Frontal cortex (tissue), 4 donors: ENCODE measurements around the gene PNMT. TPM values are rescaled to one million over a fixed set of nuclear protein-coding genes. Genes with fewer than 3 reads are reported as not detected.
A peak's percentile ranks its signal among the peaks of the same experiment; 100 is the strongest.
"Not testable (repeated sequence)": the region's sequence is repeated elsewhere in the genome, so short reads cannot be mapped to it uniquely, and the experiment has no call there.

ENCODE experiments used
- DNase-seq, 2 donors: peaks; one replicate each; pipeline ENCODE4 v3.0.0; 2012; ENCODE audit warnings: low spot score in 2 of 2
- FAIRE-seq: peaks from 2 replicates; lab custom pipeline; 2012; peaks lifted over from hg19 to GRCh38; lab: Jason Lieb, UNC
- total RNA-seq: library from RNA; depleted of rRNA; stranded (reverse); fragments of >200 nt; gene quantifications from one replicate; pipeline ENCODE4 v1.2.3, GENCODE V29; 2014
- donor health status: control.
- donor health status: control.
- donor health status: control.

The PNMT gene
- total RNA-seq, 1 donor from 2014 or later, result 3.7 TPM

DNA sequence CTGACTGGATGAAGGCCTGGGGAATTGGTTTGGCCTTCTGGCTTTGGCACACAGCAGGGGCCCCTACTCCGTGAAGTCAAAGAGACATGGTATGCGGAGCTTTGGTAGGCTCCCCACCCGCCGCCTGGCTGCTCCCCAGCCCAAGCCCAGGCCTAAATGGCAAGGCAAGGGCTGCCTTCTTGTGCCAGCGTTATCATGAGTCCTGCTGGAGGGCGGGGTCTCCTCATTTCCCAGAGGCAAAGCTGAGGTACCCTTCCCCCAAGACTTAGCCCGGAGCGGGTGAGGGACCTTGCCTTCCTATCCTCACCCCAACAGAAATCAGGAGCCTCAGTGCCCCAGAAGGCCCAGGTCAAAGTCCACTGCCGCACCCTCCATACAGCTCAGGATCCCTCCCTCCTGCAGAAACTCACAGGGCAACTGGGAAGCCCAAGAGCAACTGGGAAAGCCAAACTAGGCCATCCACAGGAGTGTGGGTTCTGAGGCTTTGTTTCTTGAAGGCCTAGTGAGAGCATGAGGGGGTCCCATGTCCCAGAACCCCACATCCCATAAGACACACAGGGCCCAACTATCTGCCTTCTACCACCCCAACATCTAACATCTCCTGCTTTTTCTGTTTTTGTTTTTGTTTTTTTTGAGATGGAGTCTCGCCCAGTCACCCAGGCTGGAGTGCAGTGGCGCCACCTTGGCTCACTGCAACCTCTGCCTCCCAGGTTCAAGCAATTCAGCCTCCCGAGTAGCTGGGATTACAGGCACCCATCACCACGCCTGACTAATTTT, 10.3 kb downstream of the PNMT start:
- FAIRE-seq (no peak), DNase-seq (no peak)

DNA sequence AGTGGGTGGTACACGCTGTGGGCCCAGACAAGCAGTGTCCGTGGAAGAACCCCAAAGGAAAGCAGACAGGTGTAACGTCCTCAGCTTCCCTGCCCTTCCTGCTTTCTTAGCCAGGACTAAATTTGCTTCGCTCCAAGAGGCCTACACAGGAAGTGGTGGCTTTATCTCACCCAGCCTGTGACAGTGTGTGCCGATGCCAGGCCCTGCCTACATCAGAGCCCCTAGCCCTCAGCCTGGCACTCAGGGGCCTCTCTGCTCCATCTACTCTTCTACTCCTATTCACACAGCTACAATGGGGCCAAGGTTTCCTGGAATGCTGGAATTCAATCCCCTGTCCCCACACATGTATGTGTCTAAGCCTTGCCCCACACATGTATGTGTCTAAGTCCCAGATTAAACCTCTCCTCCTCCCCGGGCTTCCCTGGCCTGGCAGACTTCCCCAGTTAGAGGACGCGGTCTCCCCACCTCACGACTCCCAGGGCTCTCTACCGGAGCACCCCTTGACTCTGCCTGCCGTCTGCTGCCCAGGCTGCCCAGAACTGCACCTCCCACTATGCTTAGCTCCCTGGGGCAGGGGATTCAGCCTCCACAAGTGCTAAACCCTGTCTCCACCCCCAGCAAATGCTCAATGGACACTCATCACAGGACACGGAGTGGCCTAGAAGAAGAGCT, 11.4 kb downstream of the PNMT start:
- no peak for FAIRE-seq
- no peak for DNase-seq

DNA sequence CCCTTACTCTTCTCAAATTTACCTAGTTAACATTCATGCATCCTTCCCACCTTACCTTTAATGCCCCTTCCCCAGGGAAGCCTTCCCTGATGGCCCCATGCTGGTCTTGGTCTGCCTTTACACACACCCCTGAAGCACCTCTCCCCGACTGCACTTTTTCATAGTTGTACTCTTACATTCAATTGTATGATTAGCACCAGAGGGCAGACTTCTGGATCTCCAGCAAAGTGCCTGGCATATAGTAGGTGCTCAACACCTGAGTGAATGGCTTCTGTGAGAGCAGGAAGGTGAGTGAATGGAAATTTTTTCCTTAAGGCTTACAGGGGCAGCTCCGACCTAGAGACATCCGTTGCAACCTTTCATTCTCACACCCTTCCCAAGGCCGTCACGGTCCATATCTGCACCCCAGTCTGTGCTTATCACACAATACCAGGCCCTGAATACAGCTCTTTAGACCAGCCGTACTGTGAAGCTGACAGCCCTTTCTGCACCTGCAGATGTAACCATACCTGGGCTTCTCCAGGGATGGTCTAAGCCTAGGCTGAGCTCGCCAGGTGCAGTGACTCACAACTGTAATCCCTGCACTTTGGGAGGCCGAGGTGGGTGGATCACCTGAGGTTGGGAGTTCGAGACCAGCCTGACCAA, 15.2 kb downstream of the PNMT start:
- FAIRE-seq, result no peak
- DNase-seq, result no peak

DNA sequence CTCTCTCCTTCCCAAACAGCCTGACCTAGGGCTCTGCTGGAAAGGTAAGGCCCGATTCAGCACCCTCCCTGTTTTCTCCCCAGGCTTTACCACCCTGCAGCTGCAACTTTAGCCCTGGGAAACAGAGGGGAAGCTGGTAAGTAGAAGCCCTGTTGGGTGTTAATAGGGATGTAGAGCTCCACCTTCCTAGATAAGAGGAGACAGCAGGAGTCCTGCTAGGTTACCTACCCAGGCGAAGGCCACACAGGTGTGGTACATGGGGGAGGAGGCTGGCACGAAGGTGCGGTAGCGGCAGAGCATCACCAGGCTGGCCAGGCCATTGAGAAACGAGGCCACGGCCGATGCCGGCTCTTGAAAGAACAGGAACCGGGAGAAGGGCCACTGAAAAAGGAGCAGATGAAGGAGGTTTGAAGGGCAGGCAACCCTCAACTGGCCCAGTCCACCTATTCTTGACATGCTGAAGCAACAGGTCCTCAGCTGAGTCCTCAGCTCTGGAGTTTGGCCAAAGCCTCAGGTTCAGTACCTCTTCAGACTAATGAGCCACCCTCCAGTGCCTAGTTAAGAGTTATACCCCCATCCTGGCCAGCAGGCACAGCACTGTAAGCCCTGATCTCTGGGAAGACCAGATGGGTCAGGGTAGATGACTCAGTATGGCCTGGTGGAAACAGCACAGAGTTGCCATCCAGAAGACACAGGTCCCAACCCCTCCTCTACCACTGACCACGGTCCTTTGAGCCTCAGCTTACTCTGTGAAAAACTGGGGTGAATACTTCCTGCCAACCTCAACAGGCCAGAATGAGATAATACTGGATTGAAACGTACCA, 16.3 kb downstream of the PNMT start:
- FAIRE-seq, result no peak
- no peak for DNase-seq

DNA sequence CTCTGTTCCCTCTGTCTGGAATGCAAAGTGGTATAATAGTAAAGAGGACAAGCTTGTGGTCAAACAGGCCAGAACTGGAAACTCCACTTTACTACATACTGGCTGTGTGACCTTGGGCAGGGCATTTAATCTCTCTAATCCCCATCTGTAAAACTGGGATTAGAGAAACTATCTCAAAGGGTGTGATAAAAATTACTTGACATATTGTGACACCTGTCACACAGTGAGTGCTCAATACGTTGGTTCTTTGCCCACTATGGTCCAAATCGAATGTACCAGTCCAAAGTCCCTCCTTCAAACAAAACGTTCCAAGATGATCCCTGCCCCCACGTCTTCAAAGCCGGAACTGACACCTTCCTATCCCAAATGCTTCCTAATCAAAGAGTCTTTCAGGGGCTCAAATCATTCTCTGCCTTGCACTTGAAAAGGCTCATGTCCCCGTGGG, 18.9 kb downstream of the PNMT start:
- FAIRE-seq (no peak), DNase-seq (no peak)

DNA sequence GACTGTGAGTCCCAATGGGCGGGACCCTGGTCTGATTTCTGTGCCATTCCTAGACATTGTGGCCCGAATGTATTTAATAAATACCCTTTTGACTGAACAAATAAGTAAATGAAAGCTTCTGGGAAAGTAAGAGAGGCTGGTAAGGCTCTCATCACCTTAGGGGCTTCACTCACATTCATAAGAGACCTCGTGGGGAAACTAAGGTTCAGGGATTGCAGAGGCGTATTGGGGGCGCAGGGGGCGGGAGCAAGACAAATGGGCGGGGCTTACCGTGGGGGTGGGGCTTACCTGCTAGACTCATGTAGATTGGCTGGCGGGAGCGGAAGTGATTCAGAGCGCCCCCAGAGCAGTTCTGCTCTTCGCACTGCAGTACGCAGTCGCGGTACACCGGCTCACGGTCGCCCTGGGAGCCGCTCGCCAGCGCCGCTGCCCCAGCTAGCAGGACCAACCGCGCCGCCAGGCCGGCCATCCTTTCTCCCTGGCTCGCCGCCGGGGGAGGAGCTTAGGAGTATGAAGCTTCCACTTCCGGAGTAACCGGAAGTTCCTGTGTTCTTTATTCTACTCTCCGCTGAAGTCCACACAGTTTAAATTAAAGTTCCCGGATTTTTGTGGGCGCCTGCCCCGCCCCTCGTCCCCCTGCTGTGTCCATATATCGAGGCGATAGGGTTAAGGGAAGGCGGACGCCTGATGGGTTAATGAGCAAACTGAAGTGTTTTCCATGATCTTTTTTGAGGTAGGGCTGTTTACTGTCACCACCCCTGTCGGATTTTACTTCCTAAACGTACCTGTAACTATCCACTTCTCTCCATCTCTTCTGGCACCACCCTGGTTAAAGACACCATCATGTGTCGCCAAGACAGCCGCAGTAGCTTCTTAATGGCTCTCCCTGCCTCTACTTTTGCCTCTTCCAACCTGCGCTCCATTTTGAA, 19.6 kb downstream of the PNMT start, which contains the start of gene PGAP3:
PGAP3 (minus strand) TSS at position 512 of the 929 bp plus-strand sequence; CDS start at position 469, 43 bp downstream.
- DNase-seq (peak; percentile 85 to 92), FAIRE-seq (no peak)

DNA sequence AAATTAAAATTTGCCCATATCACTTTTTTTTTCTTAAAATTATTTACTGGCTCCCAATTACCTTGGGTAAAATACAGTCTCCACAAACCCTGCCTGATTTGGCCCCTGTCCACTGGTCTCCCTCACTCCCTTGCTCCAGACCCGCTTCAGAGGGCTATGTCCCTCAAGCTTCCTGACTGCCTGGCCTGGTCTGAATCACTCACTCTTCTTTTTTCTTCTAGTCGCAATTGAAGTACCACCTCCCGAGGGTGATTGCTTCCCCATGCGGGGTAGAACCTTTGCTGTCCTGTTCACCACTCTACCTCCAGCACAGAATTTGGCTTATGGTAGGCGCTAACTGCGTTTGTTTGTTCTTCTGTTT, 20.2 kb downstream of the PNMT start:
- no peak for DNase-seq
- FAIRE-seq, result no peak

DNA sequence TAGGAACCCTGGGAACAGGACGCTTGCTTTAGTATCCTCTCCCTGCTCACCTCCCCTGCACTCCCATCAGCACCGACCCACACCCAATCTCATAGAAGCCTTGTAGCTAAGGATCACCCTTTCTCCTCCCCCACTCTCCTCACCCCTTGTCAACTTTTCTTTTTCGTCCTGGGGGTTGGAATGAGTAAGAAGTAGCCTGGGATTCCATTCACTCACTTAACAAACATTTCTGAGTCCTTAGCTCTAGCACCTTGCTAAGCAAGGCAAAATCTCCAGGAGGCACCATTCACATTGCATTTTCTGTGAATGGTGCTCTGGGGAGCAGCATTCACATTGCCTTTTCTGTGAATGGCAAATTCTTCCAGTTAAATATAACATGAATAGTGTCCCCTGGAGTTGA, 20.7 kb downstream of the PNMT start:
- FAIRE-seq (no peak), DNase-seq (no peak)

DNA sequence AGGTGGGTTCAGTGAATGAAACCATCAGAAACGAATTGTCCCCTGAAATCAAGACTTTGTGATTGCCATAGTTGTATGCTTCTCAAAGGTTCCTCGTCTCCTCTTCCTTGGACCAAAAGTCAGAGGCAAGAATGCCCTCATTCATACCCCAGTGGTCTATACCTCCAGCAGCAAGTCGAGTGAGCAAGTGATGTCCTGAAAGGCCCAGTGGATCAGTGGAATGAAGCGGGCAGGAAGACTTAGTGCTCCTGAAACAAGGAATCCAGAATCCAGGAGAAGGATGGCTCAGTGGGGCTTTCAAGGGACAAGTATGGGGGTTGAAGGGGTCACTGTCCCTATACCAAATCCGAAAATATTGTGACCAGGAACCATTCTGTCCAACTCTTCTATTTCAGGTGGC, 26.3 kb downstream of the PNMT start:
- DNase-seq, result no peak
- no peak for FAIRE-seq

DNA sequence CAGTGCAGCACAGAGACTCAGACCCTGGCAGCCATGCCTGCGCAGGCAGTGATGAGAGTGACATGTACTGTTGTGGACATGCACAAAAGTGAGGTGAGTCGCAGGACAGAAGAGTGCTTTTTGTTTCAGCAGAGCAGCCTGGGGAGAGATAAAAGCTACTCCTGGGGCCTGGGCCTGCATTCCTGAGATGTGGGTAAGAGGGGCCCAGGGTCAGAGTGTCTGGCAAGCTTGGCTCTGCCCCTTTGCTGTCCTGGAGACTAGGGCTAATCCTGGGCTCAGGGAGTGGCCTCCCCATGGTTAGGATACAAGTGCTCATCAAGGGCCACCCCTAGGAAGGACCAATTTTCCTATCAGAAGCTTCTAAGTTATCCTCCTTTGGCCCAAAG, 26.8 kb downstream of the PNMT start:
- no peak for DNase-seq
- no peak for FAIRE-seq

DNA sequence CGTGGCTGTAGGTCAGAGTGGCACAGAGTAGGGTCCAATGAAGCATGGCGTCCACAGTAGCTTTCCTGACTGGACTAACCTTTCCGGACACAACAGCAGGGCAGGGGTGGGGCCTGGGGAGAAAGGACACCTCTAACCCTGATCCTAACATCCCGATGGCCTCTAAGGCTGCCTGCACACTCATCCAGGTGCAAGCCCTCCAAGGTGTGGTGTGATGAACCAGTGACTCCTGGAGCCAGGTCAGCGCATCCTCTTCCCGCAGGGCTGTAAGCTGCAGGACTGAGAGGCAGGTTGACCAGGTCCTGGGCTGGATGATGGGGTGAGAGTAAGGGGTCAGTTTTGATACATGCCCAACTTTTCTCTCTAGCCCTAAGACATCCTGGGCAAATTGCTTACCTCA, 28.5 kb downstream of the PNMT start:
- DNase-seq (no peak), FAIRE-seq (no peak)

DNA sequence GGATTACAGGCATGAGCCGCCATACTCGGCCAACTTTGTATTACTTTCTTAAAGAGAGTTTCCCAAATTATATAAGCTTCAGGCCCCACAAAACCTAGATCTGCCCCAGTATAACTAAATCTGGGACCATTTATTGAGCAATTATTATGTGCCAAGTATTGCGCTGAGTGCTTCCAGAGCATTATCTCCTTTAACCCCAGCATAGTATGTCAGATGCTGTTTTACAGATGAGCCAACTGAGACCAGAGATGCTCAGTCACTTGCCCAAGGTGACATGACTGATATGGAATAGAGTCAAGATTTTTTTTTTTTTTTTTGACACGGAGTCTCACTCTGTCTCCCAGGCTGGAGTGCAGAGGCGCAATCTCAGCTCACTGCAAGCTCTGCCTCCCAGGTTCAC, 29.7 kb downstream of the PNMT start:
- FAIRE-seq (no peak), DNase-seq (no peak)

DNA sequence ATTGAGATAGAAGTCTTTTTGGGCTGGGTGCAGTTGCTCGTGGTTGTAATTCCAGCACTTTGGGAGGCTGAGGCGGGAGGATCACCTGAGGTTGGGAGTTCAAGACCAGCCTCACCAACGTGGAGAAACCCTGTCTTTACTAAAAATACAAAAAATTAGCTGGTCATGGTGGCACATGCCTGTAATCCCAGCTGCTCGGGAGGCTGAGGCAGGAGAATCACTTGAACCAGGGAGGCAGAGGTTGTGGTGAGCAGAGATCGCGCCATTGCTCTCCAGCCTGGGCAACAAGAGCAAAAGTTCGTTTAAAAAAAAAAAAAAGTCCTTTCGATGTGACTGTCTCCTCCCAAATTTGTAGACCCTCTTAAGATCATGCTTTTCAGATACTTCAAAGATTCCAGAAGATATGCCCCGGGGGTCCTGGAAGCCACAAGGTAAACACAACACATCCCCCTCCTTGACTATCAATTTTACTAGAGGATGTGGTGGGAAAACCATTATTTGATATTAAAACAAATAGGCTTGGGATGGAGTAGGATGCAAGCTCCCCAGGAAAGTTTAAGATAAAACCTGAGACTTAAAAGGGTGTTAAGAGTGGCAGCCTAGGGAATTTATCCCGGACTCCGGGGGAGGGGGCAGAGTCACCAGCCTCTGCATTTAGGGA, 31.0 kb downstream of the PNMT start:
- not testable (repeated sequence) for FAIRE-seq, DNase-seq

DNA sequence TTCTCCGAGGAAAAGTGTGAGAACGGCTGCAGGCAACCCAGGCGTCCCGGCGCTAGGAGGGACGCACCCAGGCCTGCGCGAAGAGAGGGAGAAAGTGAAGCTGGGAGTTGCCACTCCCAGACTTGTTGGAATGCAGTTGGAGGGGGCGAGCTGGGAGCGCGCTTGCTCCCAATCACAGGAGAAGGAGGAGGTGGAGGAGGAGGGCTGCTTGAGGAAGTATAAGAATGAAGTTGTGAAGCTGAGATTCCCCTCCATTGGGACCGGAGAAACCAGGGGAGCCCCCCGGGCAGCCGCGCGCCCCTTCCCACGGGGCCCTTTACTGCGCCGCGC, 31.5 kb downstream of the PNMT start, which contains the start of gene ERBB2:
ERBB2 (plus strand) TSS at position 247 of the 330 bp plus-strand sequence. CDS start 175 bp downstream, outside the sequence.
- DNase-seq, result peak; percentile 39 to 60
- FAIRE-seq, result no peak

DNA sequence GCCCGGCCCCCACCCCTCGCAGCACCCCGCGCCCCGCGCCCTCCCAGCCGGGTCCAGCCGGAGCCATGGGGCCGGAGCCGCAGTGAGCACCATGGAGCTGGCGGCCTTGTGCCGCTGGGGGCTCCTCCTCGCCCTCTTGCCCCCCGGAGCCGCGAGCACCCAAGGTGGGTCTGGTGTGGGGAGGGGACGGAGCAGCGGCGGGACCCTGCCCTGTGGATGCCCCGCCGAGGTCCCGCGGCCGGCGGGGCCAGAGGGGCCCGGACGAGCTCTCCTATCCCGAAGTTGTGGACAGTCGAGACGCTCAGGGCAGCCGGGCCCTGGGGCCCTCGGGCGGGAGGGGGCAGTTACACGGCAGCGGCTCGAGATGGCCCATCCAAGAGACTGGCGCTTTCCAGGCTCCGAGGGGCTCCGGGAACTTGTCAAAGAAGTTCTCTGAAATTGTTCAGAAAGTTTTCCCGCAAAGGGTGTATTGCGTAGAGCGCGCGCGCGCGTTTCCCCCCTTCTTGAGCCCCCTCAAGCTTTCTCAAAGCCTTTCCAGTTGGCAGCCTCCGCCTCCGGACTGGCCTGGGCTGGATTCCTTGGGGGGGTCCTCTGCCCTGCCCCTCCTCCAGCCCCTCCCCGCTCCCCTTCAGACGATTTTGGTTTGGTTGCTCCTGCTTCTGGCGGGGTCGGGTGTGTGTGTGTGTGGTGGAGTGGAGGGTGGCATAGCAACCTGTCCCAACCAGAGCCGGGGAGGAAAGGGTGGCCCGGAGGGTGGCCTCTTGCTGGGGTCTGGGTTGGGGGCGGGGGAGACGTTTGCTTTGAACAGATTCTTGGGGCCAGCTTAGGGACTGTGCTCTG, 32.1 kb downstream of the PNMT start:
- no peak for FAIRE-seq
- peak in 1 of 2 donors; percentile 48 for DNase-seq

DNA sequence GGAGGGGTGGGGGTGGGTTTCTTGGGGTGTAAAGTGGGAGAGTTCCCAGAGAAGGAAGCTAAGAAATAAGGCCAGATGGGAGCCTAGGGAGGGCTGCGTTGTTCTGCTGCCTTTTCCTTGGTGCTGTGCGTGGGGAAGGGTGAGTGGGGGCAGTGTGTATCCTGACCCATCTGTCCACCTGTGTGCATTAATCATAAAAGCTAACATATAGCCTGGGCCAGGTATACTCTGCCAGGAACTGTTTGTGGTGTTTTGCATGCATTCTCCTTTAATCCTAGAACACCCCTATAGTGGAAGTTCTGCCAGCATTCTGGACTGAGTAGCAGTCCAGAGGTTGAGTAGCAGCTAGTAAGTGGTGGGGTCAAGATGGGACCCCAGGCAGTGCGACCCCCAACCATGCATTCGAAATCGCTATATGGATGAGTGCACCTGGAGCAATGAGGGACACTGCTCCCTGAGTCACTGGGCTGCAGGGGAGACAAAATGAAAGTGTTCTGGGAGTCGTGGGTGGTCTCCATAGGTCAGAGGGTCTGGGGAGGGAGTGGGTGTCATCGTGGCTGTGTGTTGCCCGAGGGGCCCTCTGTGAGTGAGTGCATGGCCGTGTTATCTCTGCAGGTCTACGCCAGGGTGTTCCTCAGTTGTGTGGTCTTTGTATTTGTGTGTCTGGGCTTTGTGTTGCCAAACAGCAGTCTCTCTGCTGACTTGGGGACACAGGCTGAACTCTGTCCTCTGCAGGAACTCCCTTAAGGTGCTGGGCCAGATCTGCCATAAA, 32.9 kb downstream of the PNMT start:
- DNase-seq (no peak), FAIRE-seq (no peak)
